Measurements from ENCODE around the gene GOLGA2.

GOLGA2 gene, protein sequence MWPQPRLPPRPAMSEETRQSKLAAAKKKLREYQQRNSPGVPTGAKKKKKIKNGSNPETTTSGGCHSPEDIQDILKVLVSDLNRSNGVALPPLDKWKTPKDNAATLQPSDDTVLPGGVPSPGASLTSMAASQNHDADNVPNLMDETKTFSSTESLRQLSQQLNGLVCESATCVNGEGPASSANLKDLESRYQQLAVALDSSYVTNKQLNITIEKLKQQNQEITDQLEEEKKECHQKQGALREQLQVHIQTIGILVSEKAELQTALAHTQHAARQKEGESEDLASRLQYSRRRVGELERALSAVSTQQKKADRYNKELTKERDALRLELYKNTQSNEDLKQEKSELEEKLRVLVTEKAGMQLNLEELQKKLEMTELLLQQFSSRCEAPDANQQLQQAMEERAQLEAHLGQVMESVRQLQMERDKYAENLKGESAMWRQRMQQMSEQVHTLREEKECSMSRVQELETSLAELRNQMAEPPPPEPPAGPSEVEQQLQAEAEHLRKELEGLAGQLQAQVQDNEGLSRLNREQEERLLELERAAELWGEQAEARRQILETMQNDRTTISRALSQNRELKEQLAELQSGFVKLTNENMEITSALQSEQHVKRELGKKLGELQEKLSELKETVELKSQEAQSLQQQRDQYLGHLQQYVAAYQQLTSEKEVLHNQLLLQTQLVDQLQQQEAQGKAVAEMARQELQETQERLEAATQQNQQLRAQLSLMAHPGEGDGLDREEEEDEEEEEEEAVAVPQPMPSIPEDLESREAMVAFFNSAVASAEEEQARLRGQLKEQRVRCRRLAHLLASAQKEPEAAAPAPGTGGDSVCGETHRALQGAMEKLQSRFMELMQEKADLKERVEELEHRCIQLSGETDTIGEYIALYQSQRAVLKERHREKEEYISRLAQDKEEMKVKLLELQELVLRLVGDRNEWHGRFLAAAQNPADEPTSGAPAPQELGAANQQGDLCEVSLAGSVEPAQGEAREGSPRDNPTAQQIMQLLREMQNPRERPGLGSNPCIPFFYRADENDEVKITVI

DNA sequence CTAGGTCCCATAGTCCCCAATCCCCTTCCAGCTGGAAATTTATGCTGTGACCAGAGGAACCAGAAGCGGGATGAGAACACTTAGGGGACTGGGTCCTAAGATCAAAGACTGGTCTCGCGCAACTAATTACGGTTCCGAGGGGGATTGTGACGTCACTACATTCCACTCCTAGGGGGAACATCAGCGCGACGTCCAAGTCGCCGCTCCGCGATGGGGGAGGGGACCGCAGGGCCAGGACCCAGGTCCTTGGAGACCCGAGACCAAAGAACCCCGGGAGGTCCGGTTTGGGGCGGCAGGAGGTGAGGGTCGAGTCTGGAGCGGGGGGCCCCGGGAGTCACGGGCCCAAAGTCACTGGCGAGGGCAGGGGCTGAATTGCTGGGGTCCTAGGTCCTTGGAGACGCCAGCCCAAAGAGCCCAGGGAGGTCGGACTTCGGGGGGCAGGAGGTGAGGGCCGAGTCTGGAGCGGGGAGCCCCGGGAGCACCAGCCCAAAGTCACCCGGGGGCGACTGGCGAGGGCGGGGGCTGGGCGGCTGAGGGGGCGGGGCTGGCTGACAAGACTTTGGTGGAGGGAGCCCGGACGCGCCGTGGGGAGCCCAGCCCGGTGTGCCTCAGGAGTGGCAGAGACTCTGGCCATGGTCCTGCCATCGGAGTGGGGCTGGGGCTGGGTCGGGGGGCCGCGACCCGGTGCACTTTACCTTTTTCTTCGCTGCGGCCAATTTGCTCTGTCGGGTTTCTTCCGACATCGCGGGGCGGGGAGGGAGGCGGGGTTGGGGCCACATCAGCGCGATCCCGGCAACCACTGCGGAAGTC lies at the start of gene GOLGA2:
TSS of gene GOLGA2 (minus strand) at position 810 of the 810 bp plus-strand sequence. CDS start at position 779, 31 bp downstream.
- peak; percentile 29 for DNase-seq (ENCODE audit: low spot score)

DNA sequence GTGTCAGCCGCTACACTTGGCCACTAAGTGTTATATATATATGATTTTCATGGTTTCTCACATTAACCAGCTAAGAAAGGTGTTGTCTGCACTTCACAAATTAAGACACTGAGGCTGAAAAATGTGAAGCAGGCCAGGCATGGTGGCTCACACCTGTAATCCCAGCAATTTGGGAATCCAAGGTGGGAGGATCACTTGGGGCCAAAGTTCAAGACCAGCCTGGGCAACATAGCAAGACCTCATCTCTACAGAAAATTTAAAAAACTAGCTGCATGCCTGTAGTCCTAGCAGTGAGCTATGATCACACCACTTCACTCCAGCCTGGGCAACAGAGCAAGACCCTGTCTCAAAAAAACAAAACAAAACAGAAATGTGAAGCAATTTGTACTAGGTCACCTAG lies 48.6 kb upstream of the GOLGA2 start:
- no peak for DNase-seq (ENCODE audit: low spot score)

DNA sequence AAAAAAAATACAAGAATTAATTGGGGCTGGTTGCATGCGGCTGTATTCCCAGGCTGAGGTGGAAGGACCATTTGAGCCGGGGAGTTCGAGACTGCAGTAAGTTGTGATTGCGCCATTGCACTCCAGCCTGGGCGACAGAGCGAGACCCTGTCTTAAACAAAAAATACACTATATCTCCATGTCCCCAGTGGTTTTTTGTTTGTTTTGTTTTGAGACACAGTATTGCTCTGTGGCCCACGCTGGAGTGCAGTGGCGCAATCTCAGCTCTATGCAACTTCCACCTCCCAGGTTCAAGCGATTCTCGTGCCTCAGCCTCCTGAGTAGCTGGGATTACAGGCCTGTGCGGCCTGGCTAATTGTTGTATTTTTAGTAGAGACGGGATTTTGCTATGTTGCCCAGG lies 48.0 kb upstream of the GOLGA2 start:
- no peak for DNase-seq (ENCODE audit: low spot score)

DNA sequence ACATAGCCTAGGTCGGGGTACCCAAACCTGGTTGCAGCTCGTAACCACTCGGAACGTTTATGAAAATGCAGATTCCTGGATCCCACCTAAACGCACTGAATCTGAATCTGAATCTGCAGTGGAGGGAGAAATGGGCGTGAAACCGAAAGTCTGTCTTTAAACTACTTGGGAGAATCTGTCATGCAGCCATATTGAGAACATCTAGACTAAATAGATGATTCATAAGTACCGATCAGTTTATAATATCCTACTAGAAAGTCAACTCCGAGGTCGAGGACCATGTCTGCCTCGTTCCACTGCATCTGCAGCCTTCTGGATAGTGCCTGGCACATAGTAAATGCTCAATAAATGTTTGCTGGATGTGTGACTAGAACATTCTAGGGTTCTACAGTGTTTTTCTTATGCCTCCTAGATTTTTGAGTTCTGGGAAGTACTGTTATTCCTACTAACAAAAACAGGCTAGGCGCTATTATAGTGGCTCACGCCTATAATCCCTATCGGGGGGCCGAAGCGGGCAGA lies 47.5 kb upstream of the GOLGA2 start:
- peak; percentile 22 for DNase-seq (ENCODE audit: low spot score)

DNA sequence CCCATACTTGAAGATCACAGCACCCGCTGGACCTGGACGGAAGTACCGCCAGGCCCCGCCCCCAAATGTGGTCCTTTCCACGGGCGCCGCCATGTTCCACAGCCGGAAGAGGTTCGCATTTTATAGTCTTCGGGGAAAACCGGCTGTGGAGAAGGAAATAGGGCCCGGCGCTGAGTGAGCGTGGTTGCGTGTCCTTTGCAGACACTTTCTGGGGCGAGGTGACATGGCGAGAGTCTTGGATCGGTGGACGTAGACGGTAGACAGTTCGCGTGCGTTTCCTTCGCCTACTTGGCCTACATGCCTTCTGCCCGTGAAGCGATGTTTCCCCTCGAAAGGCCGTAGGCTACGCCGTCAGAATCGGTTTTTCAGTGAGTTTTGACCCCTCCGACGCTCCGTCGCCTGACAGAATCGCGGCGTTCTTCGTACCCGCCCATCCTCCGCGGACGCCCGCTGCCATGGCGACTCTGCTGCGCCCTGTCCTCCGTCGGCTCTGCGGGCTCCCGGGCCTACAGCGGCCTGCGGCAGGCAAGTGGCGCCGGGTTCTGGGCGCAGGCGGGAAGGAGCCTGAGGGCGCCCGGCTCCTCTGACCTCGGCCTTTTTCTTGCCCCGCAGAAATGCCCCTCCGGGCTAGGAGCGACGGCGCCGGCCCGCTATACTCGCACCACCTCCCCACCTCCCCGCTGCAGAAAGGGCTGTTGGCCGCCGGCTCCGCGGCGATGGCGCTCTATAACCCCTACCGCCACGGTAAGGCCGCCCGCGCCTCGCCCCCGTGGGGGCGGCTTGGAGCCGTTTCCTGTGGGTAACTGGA lies 46.8 kb upstream of the GOLGA2 start, which contains the start of the genes COQ4 and TRUB2:
TSS of gene COQ4 (plus strand) at position 436 of the 808 bp plus-strand sequence. CDS start at position 456, 20 bp downstream.
TSS of gene TRUB2 (minus strand) at position 44 of the 808 bp plus-strand sequence. CDS start at position 5, 39 bp downstream.
- DNase-seq (ENCODE audit: low spot score), result peak; percentile 94

DNA sequence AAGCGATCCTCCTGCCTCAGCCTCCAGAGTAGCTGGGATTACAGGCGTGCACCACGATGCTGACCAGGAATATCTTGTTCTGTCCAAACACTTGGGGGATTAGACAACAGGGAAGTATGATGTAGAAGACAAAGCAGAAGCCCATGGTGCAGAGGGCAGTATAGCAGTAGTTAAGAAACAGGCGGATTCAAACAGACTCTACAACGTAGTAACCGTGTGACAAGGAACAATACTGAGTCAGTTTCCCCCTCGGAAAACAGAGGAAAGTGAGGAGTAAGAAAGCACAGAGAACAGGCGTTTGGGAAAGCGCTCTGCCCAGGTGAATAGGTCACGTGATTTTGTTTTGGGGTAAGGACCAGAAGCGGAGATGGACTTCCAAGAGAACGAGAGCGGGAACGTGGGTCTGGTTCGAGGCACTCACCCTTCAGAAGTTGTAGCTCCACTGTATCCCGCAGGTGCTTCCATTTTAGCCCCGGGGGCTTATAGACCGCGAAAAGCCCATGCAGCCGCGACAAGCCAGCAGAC lies 46.1 kb upstream of the GOLGA2 start:
- no peak for DNase-seq (ENCODE audit: low spot score)

DNA sequence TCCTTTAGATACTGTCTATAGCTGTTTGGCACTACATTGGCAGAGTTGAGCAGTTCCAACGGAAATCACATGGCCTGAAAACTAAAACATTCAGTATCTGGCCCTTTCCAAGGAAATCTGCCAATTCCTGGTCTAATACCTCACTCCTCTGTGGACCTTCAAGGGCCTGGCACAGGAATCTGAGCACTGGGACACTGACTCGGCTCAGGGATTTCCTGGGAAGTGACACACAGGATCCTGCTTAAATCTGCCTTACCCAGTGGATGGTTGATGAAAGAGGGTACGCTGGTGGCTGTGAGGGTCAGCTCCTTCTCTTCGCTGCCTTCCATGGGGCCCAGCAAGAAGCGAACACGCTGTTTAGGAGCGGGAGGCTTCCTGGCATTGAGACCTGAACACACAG lies 45.5 kb upstream of the GOLGA2 start:
- DNase-seq (ENCODE audit: low spot score), result no peak

DNA sequence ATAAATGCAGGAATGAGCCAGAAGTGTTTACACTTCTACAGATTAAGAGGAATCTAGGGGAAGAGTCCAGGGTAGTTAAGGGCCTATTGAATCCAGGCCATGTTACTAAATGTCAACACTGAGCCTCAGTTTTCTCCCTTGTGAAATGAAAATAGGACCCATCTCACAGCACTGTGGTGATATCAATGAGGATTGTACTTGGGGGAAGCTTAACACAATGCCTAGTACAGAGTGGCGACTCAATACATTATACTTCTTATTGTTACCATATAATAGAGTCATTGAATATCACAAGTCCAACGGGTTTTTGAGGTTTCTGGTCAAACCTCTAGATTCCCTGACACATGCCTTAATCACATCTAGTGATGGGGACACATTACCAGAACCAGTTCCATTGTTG lies 41.8 kb upstream of the GOLGA2 start:
- DNase-seq (ENCODE audit: low spot score), result no peak

DNA sequence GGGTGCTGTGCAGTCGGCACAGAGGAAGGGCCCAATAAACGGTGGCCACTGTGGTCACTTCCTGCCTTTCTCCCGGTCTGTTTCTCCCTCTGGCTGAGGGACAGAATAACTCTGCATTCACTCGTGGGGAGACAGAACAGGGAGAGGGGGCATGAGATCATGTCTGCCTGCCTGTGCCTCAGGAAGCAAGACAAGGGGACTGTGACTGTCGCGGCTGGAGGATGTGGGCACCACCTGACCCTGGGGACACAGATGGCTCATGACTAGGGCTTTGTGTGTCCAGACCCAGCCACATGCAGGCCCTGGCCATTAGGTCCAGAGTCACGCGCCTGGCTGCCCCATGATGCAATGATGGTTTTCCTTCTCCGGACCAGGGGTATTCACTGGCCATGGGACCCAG lies 40.6 kb upstream of the GOLGA2 start:
- DNase-seq (ENCODE audit: low spot score), result no peak

DNA sequence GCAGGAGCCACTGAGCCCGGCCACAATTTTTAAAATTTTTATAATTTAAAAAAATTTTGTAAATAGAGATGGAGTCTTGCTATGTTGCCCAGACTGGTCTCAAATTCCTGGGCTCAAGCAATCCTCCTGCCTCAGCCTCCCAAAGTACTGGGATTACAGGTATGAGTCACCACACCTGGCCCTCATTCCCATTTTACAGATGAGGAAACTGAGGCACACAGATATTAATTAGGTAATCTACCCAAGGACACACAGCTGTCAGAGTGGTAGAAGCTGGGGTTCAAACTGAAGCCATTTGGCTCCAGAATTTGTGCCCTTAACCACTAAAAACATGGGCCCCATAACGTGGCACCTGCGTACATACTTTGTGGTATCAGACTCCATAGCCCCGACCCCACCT lies 38.9 kb upstream of the GOLGA2 start:
- no peak for DNase-seq (ENCODE audit: low spot score)

DNA sequence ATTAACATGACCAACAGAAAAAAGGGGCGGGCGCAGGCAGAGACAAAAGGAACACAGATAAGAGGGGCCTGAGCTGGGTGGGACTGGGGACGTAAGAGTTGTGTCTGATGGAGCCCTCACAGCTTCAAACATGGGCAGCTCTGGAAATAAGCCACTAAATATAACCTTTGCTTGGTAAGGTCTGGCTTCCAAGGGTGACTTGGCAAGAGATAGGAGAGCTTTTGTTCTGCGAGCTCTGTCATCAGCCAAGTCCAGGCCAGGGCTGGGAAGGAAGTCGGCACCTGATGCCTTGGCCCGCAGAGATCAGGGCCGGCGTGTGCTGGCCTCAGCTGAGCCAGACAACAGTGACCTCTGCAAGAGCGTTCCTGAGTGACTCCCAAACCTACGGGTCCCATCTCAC lies 34.7 kb upstream of the GOLGA2 start:
- DNase-seq (ENCODE audit: low spot score), result no peak

DNA sequence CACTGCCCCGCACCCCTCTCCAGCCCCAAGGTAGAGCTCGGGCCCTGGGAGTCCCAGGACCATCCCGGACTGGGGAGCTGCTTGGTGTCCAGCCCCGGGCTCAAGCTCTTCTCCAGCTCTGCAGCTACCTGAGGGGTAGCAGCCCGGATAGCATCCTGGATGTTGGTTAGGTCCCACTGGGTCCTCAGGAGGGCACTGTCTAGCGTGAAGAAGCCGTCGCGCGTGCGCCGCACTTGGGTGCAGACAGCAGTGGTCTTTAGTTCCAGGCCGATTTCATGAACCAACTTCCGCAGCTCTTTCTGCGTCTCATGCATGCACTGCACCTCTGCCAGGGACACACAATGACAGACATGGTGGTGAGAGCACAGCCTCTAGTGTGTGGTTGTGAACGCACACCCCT lies 33.7 kb upstream of the GOLGA2 start:
- DNase-seq (ENCODE audit: low spot score), result no peak

DNA sequence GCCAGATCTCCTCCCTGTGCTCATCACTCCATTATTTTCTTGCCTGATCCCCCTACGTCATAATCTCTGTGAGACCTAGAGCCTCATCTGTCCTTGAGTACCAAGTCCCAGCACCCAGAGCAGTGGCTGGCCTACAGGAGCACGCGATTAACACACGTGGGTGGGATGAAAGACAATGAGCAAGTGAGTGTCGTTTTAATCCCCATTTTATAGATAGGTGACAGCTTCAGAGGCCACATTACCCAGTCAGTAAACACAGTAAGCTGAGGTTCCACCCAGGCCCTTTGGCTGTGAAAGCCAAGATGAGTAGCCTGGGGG lies 29.1 kb upstream of the GOLGA2 start:
- DNase-seq (ENCODE audit: low spot score), result no peak

DNA sequence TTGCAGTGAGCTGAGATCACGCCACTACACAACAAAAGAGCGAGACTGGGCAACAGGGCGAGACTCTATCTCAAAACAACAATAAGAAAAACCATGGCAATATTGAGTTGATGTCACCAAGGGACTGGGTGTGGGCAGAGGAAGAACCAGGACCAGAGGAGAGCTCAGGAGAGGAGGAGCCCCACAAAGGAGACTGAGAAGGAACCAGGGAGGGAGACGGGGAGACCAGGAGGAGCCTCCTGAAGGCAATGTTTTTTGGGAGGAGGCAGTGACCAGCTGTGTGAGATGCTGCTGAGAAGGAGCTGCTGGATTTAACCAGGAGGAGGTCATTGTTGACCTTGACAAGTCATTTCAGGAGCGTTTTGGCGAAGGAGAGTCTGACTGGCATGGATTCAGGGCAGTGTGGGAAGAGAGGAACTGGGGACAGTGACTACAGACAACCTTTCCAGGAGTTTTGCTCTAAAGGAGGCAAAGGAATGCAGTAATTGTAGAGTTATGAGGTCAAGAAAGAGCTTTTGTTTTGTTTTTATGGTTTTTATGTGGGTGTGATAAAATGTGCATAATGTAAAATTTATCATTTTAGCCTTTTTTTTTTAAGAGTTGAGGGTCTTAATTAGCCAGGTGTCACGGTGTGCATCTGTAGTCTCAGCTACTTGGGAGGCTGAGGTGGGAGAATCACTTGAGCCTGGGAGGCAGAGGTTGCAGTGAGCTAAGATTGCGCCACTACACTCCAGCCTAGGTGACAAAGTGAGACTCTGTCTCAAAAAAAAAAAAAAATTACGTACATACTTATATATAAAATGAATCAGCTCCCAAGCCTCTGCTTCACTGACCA lies 28.5 kb upstream of the GOLGA2 start:
- no peak for DNase-seq (ENCODE audit: low spot score)

DNA sequence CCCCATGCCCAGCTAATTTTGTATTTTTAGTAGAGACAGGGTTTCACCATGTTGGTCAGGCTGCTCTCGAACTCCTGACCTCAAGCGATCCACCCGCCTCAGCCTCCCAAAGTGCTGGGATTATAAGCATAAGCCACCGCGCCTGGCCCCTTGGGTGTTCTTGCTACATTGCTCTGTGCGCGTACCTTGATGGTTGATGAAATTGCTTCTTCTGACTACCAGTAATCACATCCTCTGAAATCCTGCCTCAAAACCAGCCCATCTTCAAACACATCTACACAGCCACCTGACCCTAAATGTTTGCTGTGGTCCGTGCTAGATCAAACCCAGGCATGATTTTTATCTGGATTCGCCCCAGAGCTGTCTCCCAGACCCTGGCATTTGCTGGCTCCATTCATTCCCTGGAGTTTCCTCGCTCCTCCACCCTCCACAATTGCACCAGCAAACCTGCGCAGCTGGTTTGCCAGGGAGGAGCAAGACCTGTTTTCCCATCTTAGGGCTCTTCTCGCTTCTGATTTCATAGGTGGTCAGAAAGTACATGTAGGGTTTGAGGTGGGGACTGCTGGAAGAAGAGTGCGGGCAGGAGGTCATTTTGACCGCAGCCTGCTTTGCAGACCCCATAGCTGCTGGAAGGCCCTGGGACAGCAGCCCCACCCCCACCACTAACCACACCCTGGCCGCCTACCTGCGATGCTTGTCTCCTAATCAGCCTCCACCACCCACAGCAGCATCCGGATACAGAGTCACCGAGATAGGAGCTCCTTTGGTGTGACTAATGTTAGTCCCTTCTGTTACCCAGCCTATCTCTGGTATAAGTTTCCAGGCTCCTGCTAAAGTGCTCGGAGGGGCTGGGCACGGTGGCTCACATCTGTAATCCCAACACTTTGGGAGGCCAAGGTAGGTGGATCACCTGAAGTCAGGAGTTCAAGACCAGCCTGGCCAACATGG lies 23.0 kb upstream of the GOLGA2 start:
- DNase-seq (ENCODE audit: low spot score), result no peak

DNA sequence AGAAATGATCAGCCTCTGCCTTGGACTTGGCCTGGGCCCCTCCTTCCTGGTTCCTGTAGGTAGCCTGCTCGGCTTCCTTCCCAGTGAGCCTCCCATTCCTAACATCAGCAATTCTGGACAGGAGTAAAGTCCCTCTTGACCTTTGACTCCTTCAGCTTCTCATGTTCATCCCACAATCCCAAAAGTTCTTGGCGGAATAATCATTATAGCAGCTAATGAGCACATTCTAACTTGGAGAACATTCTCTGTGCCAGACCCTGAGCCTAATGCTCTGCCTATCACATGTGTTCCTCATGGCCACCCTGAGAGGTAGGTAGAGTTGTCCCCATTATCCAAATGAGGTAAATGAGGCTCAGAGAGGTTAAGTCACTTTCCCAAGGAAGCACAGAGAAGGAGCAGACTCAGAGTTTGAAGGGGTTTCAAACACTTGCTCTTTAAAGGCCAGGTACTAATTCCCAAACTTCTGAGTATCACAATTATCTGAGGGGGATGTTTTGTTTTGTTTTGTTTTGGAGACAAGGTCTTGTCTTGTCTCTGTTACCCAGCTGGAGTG lies 21.5 kb upstream of the GOLGA2 start:
- DNase-seq (ENCODE audit: low spot score), result no peak

DNA sequence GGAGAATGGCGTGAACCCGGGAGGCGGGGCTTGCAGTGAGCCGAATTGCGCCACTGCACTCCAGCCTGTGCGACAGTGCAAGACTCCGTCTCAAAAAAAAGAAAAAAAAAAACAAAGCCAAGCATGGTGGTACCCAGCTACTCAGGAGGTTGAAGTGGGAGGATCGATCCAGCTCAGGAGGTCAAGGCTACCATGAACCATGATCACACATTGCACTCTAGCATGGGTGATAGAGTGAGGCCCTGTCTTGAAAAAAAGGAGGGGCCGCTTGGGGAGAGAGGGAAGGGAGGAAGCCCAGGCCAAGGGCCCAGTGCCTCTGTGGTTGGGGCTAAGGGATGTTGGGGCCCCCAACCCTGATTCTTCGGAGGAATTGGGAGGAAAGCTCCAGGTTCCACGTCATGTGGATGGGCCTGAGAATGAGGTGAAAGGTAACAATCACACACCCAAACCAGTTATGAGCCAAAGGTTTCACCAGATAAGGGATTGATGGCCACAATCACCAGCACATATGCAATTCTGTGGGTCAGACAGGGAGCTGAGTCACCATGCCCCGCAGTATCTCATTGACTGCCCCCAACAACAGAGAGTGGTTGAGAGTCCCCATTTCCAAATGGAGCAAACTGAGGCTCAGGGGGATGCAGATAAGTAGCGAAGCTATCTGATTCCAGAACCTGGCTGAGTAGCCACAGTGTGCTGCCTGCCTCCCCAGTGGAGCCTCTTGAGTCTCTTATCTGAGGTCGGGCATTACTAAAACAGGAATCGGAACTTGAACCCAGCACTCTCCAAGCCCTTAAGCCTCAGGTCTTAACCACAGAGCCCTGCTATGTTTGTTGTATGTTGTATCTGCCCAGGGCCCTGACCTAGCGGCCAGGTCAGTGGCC lies 20.8 kb upstream of the GOLGA2 start:
- DNase-seq (ENCODE audit: low spot score), result no peak

All from SW480 (cell line).